NCI-H748 (cell line): ENCODE measurements around the gene KAT6B.

Experiments used
- DNase-seq: peaks from one replicate; lab custom pipeline; 2025; ENCODE audit not compliant: unreplicated experiment; lab: John Stamatoyannopoulos, UW

KAT6B gene

GRCh38 chr10:74822521-74823089 lies 3.8 kb upstream of the KAT6B start:
- DNase-seq = no peak

- DNase-seq = no peak
Observed at GRCh38 chr10:74823791-74824183, 2.6 kb upstream of the KAT6B start.

- DNase-seq = no peak
Observed at GRCh38 chr10:74824184-74824899, 2.1 kb upstream of the KAT6B start.

GRCh38 chr10:74824900-74825370 lies 1.5 kb upstream of the KAT6B start:
- peak; percentile 43 for DNase-seq

GRCh38 chr10:74825371-74826141 lies 844 bp upstream of the KAT6B start:
- DNase-seq = peak; percentile 67

GRCh38 chr10:74827045-74827441 lies 643 bp downstream of the KAT6B start:
- peak; percentile 87 for DNase-seq

- no peak for DNase-seq
Observed at GRCh38 chr10:74827694-74828093, 1.3 kb downstream of the KAT6B start.

GRCh38 chr10:74828946-74829345 lies 2.5 kb downstream of the KAT6B start:
- no peak for DNase-seq

GRCh38 chr10:74831518-74832120 lies 5.2 kb downstream of the KAT6B start:
- no peak for DNase-seq

GRCh38 chr10:74835963-74836362 lies 9.6 kb downstream of the KAT6B start:
- no peak for DNase-seq

GRCh38 chr10:74836877-74837276 lies 10.5 kb downstream of the KAT6B start:
- DNase-seq = no peak

- peak; percentile 17 for DNase-seq
Observed at GRCh38 chr10:74837743-74838142, 11.3 kb downstream of the KAT6B start.

GRCh38 chr10:74839708-74840107 lies 13.3 kb downstream of the KAT6B start:
- no peak for DNase-seq

- DNase-seq = no peak
Observed at GRCh38 chr10:74841265-74841973, 15.0 kb downstream of the KAT6B start.

- no peak for DNase-seq
Observed at GRCh38 chr10:74842301-74842954, 16.0 kb downstream of the KAT6B start.

GRCh38 chr10:74846958-74847357 lies 20.6 kb downstream of the KAT6B start:
- no peak for DNase-seq

- peak; percentile 2 for DNase-seq
Observed at GRCh38 chr10:74851831-74852230, 25.4 kb downstream of the KAT6B start.

GRCh38 chr10:74852381-74852780 lies 26.0 kb downstream of the KAT6B start:
- DNase-seq = no peak

- DNase-seq = no peak
Observed at GRCh38 chr10:74854610-74855009, 28.2 kb downstream of the KAT6B start.

GRCh38 chr10:74855027-74855426 lies 28.6 kb downstream of the KAT6B start:
- DNase-seq = no peak
